BLaER1 treated with 17β-estradiol and CSF1 and Interleukin-3, amounts not matched to agents 10 nM and 100 nM (cell line): ENCODE data around the gene HOXB5.

Experiments
- H3K27ac ChIP-seq, 11 experiments: shearing (Covaris generic); formaldehyde crosslinking; 2 replicates each; pipeline ENCODE4 v1.8.1; 2022
- H3K27me3 ChIP-seq, 11 experiments: shearing (Covaris generic); formaldehyde crosslinking; 2 replicates each; pipeline ENCODE4 v1.8.1; 2022
- H3K36me3 ChIP-seq, 11 experiments: shearing (Covaris generic); formaldehyde crosslinking; 2 replicates each; pipeline ENCODE4 v1.8.1; 2022
- H3K4me1 ChIP-seq, 10 experiments: shearing (Covaris generic); formaldehyde crosslinking; 2 replicates each; pipeline ENCODE4 v1.8.1; 2022
- H3K4me2 ChIP-seq, 11 experiments: shearing (Covaris generic); formaldehyde crosslinking; 2 replicates each; pipeline ENCODE4 v1.8.1; 2022
- H3K4me3 ChIP-seq, 10 experiments: shearing (Covaris generic); formaldehyde crosslinking; 2 replicates each; pipeline ENCODE4 v1.8.1; 2022
- H3K9ac ChIP-seq, 11 experiments: shearing (Covaris generic); formaldehyde crosslinking; 2 replicates each; pipeline ENCODE4 v1.8.1; 2022
- H3K9me3 ChIP-seq, 11 experiments: shearing (Covaris generic); formaldehyde crosslinking; replicated peaks in 1 of 11; 2 replicates each; pipeline ENCODE4 v1.8.1; 2022
- H4K20me1 ChIP-seq, 11 experiments: shearing (Covaris generic); formaldehyde crosslinking; 2 replicates each; pipeline ENCODE4 v1.8.1; 2022
- Cebpa-rat ChIP-seq, 11 experiments: shearing (Covaris generic); IDR thresholded peaks; 2 replicates each; pipeline ENCODE4 v1.8.1; 2022

HOXB5 gene

GRCh38 chr17:48637323-48638260 is 44.0 kb upstream of the HOXB5 start:
- Histone ChIP-seq H3K4me3 (no peak overlapping the region), H4K20me1 (peaks cover 0 to 96% (median 77%) of the 10 kb centered on the region in 11 experiments; a peak in 15 of 22 replicates), H3K9ac (no peak overlapping the region), H3K4me2 (no peak overlapping the region), H3K27ac (no peak overlapping the region), H3K4me1 (peaks cover 0 to 5% (median 0%) of the 10 kb centered on the region in 10 experiments; a peak in 1 of 20 replicates), H3K9me3 (peaks cover 0 to 23% (median 0%) of the 10 kb centered on the region in 11 experiments; a peak in 8 of 22 replicates), H3K36me3 (no peaks in the 10 kb centered on the region), H3K27me3 (peaks cover 100% of the 10 kb centered on the region in 11 experiments)
- TF ChIP-seq Cebpa-rat (IDR thresholded peaks at IDR 0.05), result no peak

- peaks cover 0 to 96% (median 77%) of the 10 kb centered on the region in 11 experiments; a peak in 15 of 22 replicates for H4K20me1 ChIP-seq
- H3K27ac ChIP-seq, result no peak overlapping the region
- no peak overlapping the region for H3K4me3 ChIP-seq
- no peak overlapping the region for H3K9ac ChIP-seq
- H3K4me1 ChIP-seq, result peaks cover 0 to 5% (median 0%) of the 10 kb centered on the region in 10 experiments; a peak in 1 of 20 replicates
- H3K36me3 ChIP-seq, result no peaks in the 10 kb centered on the region
- no peak for TF ChIP-seq Cebpa-rat (IDR thresholded peaks at IDR 0.05)
- peaks cover 100% of the 10 kb centered on the region in 11 experiments for H3K27me3 ChIP-seq
- H3K4me2 ChIP-seq, result peak overlapping the region in 3 of 11 experiments; percentile 5 to 80 (median 29); a peak in 6 of 22 replicates
- H3K9me3 ChIP-seq, result peaks cover 0 to 12% (median 0%) of the 10 kb centered on the region in 11 experiments; a peak in 4 of 22 replicates
Measured at GRCh38 chr17:48636177-48637018, 42.8 kb upstream of the HOXB5 start.

GRCh38 chr17:48634493-48635208 is 41.1 kb upstream of the HOXB5 start:
- H3K4me2 ChIP-seq, result no peak overlapping the region
- peaks cover 100% of the 10 kb centered on the region in 11 experiments for H3K27me3 ChIP-seq
- no peak for TF ChIP-seq Cebpa-rat (IDR thresholded peaks at IDR 0.05)
- H3K36me3 ChIP-seq, result no peaks in the 10 kb centered on the region
- no peak overlapping the region for H3K9ac ChIP-seq
- peaks cover 0 to 5% (median 0%) of the 10 kb centered on the region in 10 experiments; a peak in 1 of 20 replicates for H3K4me1 ChIP-seq
- peaks cover 0 to 97% (median 84%) of the 10 kb centered on the region in 11 experiments; a peak in 15 of 22 replicates for H4K20me1 ChIP-seq
- no peak overlapping the region for H3K4me3 ChIP-seq
- H3K9me3 ChIP-seq, result peaks cover 0 to 7% (median 0%) of the 10 kb centered on the region in 11 experiments; a peak in 1 of 22 replicates
- no peak overlapping the region for H3K27ac ChIP-seq

- H3K4me1 ChIP-seq, result peaks cover 0 to 5% (median 0%) of the 10 kb centered on the region in 10 experiments; a peak in 1 of 20 replicates
- no peak overlapping the region for H3K4me3 ChIP-seq
- peaks cover 0 to 7% (median 0%) of the 10 kb centered on the region in 11 experiments; a peak in 1 of 22 replicates for H3K9me3 ChIP-seq
- H3K27me3 ChIP-seq, result peaks cover 100% of the 10 kb centered on the region in 11 experiments
- no peak overlapping the region for H3K4me2 ChIP-seq
- no peak overlapping the region for H3K9ac ChIP-seq
- H3K27ac ChIP-seq, result no peak overlapping the region
- no peaks in the 10 kb centered on the region for H3K36me3 ChIP-seq
- no peak for TF ChIP-seq Cebpa-rat (IDR thresholded peaks at IDR 0.05)
- H4K20me1 ChIP-seq, result peaks cover 0 to 96% (median 88%) of the 10 kb centered on the region in 11 experiments; a peak in 16 of 22 replicates
Measured at GRCh38 chr17:48633266-48633677, 39.7 kb upstream of the HOXB5 start.

- no peak overlapping the region for H3K9ac ChIP-seq
- no peaks in the 10 kb centered on the region for H3K36me3 ChIP-seq
- H4K20me1 ChIP-seq, result peaks cover 0 to 97% (median 91%) of the 10 kb centered on the region in 11 experiments; a peak in 16 of 22 replicates
- H3K27ac ChIP-seq, result no peak overlapping the region
- no peak overlapping the region for H3K4me2 ChIP-seq
- no peak overlapping the region for H3K4me3 ChIP-seq
- peaks cover 0 to 5% (median 0%) of the 10 kb centered on the region in 10 experiments; a peak in 1 of 20 replicates for H3K4me1 ChIP-seq
- H3K27me3 ChIP-seq, result peaks cover 100% of the 10 kb centered on the region in 11 experiments
- peaks cover 0 to 7% (median 0%) of the 10 kb centered on the region in 11 experiments; a peak in 1 of 22 replicates for H3K9me3 ChIP-seq
- no peak for TF ChIP-seq Cebpa-rat (IDR thresholded peaks at IDR 0.05)
Measured at GRCh38 chr17:48632579-48633265, 39.1 kb upstream of the HOXB5 start.

GRCh38 chr17:48631693-48632578 is 38.4 kb upstream of the HOXB5 start:
- Histone ChIP-seq H3K27me3 (peaks cover 100% of the 10 kb centered on the region in 11 experiments), H3K27ac (no peak overlapping the region), H3K36me3 (no peaks in the 10 kb centered on the region), H4K20me1 (peaks cover 0 to 97% (median 91%) of the 10 kb centered on the region in 11 experiments; a peak in 16 of 22 replicates), H3K4me2 (no peak overlapping the region), H3K9ac (no peak overlapping the region), H3K4me3 (no peak overlapping the region), H3K4me1 (peaks cover 0 to 5% (median 0%) of the 10 kb centered on the region in 10 experiments; a peak in 1 of 20 replicates), H3K9me3 (peaks cover 0 to 7% (median 0%) of the 10 kb centered on the region in 11 experiments; a peak in 1 of 22 replicates)
- no peak for TF ChIP-seq Cebpa-rat (IDR thresholded peaks at IDR 0.05)
